Neural crest cell (in vitro differentiated cells): ENCODE data around the gene TNNT3. TPM values are rescaled to one million over a fixed set of nuclear protein-coding genes. Genes with fewer than 3 reads are reported as not detected.

Experiments used
- DNase-seq: peaks from one replicate; pipeline ENCODE4 v3.0.0; 2021; ENCODE audit warnings: low read depth, mixed read lengths, low spot score
- H3K27ac Mint-ChIP-seq: one replicate; pipeline ENCODE4 v1.8.0; 2021; ENCODE audit warnings: mild to moderate bottlenecking, mixed read lengths; ENCODE audit not compliant: unreplicated experiment
- H3K27me3 Mint-ChIP-seq: 2 replicates; pipeline ENCODE4 v1.8.0; 2021; ENCODE audit warnings: low read depth, mild to moderate bottlenecking, mixed read lengths
- H3K36me3 Mint-ChIP-seq: 2 replicates; pipeline ENCODE4 v1.8.0; 2021; ENCODE audit warnings: low read depth, mild to moderate bottlenecking, mixed read lengths
- H3K4me1 Mint-ChIP-seq: 2 replicates; pipeline ENCODE4 v1.8.0; 2021; ENCODE audit warnings: mixed read lengths
- H3K4me3 Mint-ChIP-seq: one replicate; pipeline ENCODE4 v1.8.0; 2021; ENCODE audit warnings: mild to moderate bottlenecking, mixed read lengths
- H3K9me3 Mint-ChIP-seq: 2 replicates; pipeline ENCODE4 v1.8.0; 2021; ENCODE audit warnings: mixed read lengths
- CTCF ChIP-seq: fragments of 200-600 bp; sonication (generic); conservative IDR thresholded peaks from 2 replicates; pipeline ENCODE4 v1.5.0; 2021; ENCODE audit warnings: antibody characterized with exemption, mild to moderate bottlenecking
- total RNA-seq: library from RNA; stranded (reverse); gene quantifications from 2 replicates; pipeline ENCODE4 v1.2.1, GENCODE V29; 2021

TNNT3 gene
- total RNA-seq, 1 donor from 2014 or later: not detected

- DNase-seq: no peak
- H3K36me3 Mint-ChIP-seq: no peaks in the 10 kb centered on the region
- TF ChIP-seq CTCF: no peak
- no peak overlapping the region for H3K4me3 Mint-ChIP-seq
- no peaks in the 10 kb centered on the region for H3K27me3 Mint-ChIP-seq
- no peaks in the 10 kb centered on the region for H3K4me1 Mint-ChIP-seq
- H3K9me3 Mint-ChIP-seq: no peaks in the 10 kb centered on the region
- H3K27ac Mint-ChIP-seq: no peak overlapping the region
Measured at GRCh38 chr11:1880746-1881441, 38.6 kb upstream of the TNNT3 start.

GRCh38 chr11:1881442-1882264 is 37.9 kb upstream of the TNNT3 start:
- TF ChIP-seq CTCF: no peak
- no peak overlapping the region for H3K27ac Mint-ChIP-seq
- H3K36me3 Mint-ChIP-seq: no peaks in the 10 kb centered on the region
- no peaks in the 10 kb centered on the region for H3K27me3 Mint-ChIP-seq
- H3K4me1 Mint-ChIP-seq: no peaks in the 10 kb centered on the region
- DNase-seq: no peak
- no peaks in the 10 kb centered on the region for H3K9me3 Mint-ChIP-seq
- H3K4me3 Mint-ChIP-seq: no peak overlapping the region

DNA sequence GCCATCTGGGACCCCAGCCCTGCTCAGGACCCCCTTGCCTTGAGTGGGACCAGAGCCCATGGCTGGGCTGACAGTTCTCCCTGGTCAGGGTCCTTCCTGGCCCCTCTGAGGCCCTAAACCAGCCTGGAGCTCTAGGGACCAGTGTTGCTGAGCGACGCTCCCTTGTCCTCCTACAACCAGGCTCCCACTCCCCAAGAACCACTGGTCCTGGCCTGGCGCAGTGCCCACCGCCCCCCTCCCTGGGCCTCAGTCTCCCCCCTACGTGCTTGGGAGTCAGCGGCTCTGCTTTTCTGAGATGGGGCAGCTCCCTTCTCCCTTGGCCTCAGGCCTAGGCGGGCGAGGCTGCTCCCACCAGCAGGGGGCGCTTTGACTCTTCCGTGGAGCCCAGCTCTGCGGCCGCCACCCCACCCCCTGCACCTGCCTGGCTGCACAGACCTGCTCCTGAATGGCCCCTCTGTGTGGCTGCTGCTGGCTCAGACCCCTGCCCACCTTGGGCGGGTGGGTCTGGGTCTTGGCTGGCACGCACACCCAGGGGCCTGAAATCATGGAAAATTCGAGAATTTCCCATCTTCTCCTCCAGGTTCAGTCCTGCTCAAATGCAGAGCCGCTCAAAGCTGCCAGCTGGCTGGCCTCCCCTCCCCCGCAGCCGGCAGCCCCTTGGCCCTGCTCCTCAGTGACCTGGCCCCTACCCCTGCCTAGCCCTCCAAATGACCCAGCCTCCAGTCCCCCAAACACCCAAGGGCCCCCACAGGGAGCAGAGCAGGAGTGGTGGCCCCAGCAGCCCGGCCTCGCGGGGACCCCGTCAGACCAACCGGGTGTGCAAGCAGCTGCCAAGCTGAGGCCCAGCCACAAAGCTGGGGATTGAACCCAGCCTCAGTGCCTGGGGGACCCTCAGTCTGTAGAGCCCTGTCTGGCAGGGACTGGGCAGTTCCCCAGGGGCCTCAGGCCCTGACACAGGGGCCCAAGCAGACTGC is 37.0 kb upstream of the TNNT3 start:
- no peaks in the 10 kb centered on the region for H3K27me3 Mint-ChIP-seq
- peak; percentile 86 for DNase-seq
- no peaks in the 10 kb centered on the region for H3K9me3 Mint-ChIP-seq
- H3K4me3 Mint-ChIP-seq: no peak overlapping the region
- peak; percentile 95 for TF ChIP-seq CTCF
- no peaks in the 10 kb centered on the region for H3K4me1 Mint-ChIP-seq
- no peak overlapping the region for H3K27ac Mint-ChIP-seq
- no peaks in the 10 kb centered on the region for H3K36me3 Mint-ChIP-seq

DNA sequence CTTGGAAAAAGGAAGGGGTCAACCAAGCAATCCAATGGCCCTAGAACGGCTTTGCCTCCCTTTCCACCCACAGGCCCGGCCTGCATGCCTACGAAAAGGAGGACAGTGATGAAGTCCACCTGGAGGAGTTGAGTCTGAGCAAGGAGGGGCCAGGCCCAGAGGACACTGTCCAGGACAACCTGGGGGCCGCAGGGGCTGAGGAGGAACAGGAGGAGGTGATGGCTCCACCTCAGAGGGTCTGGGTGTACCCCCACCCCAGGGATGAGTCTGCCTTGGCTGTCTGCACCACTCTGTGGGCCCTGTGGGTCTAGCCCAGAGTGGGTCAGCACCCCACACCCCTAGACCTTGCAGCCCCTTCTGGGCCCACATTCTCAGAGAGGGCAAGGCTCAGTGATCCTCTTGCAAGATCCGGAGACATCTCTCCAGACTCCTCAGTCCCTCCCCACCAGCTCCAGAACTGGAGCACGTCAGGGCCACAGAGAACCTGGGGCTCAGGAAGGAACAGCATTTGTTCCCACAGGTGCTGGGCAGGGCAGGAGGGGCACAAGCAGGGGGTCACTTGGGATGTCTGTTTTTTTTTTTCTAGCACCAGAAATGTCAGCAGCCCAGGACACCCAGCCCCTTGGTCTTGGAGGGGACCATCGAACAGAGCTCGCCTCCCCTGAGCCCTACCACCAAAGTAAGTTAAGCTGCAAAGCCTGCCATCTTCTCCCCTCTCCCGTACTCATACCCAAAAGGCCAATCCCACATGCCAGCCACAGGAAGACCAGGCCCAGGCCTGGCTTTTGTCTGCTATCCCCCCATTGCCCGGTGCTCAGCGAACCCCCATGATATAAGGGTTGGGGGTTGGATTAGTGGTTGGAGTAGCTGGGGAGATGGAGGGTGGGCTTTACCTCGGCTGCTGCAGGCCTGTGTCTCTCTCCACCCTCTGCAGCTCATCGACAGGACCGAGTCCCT is 35.9 kb upstream of the TNNT3 start:
- H3K27ac Mint-ChIP-seq: no peak overlapping the region
- H3K27me3 Mint-ChIP-seq: no peaks in the 10 kb centered on the region
- no peaks in the 10 kb centered on the region for H3K36me3 Mint-ChIP-seq
- H3K4me1 Mint-ChIP-seq: no peaks in the 10 kb centered on the region
- no peak for TF ChIP-seq CTCF
- no peaks in the 10 kb centered on the region for H3K9me3 Mint-ChIP-seq
- no peak for DNase-seq
- H3K4me3 Mint-ChIP-seq: no peak overlapping the region
